ENCODE data around the gene MOCS2. TPM values are rescaled to one million over a fixed set of nuclear protein-coding genes. Genes with fewer than 3 reads are reported as not detected.

Gene MOCS2
- total RNA-seq, 1 donor from 2014 or later: 33.0 TPM

DNA sequence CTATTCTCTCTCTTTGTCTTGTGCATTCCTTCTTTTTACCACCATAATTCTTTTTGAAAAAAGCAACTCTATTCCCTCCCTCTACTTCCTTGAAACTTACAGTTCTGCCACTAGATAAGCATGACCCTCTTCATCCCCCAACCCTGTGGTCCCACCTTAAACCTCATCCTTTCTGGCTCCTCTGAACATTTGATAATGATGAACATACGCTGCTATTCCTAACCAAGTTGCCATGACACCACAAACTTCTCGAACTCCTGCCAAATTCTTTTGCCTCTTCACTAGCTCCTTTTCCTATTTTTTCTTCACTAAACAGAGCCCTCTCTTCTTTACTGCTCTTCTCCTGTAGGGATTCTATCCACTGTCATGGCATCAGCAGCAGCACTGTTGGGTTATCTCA lies 57.1 kb downstream of the MOCS2 start:
- no peak for DNase-seq
- Histone ChIP-seq H3K4me1 (no peaks in the 10 kb centered on the region), H3K4me3 (no peak overlapping the region), H3K9me3 (no peaks in the 10 kb centered on the region), H3K27me3 (no peaks in the 10 kb centered on the region), H3K36me3 (no peaks in the 10 kb centered on the region), H3K27ac (no peak overlapping the region)
- intact Hi-C loops (cut with DNase I): no loop called here
- no peak for ATAC-seq
- TF ChIP-seq CTCF (IDR thresholded peaks at IDR 0.05): no peak

DNA sequence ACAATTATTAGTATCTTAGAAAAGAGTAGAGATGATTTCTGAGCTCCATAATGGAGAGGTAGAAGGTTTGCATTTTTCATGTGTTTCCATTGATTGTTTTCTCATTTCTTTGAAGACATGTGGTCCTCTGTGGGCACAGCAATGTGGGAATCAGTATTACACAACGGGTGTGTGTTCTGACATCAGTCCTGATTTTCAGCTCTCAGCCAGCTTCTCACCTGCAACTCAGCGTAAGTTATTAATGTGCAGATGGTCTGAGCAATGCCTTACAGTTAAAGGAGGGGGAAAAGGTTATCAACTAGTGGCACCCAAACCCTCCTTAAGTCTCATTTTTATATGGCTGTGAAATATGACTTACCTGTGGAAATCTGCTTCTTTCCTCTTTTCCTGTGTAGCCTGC lies 61.3 kb downstream of the MOCS2 start:
- no peak for TF ChIP-seq CTCF (IDR thresholded peaks at IDR 0.05)
- DNase-seq (no peak), ATAC-seq (no peak)
- no peaks in the 10 kb centered on the region for H3K36me3 ChIP-seq
- intact Hi-C loops (cut with DNase I): no loop called here
- H3K27ac ChIP-seq: no peak overlapping the region
- no peaks in the 10 kb centered on the region for H3K9me3 ChIP-seq
- no peaks in the 10 kb centered on the region for H3K27me3 ChIP-seq
- no peak overlapping the region for H3K4me3 ChIP-seq
- no peaks in the 10 kb centered on the region for H3K4me1 ChIP-seq

Other genes with a start within 250 kb of the MOCS2 start
- gene ITGA2, start 120.4 kb downstream of the MOCS2 start, total RNA-seq: 17.7 TPM

Measured in upper lobe of right lung (tissue), 1 donor.